Muscle layer of duodenum (tissue), 2 donors: ENCODE data around the gene BMS1.
"Not testable (repeated sequence)": the region's sequence is repeated elsewhere in the genome, so short reads cannot be mapped to it uniquely, and the experiment has no call there.

ENCODE experiments used
- H3K27ac ChIP-seq: one replicate; pipeline ENCODE4 v1.7.0; 2013; ENCODE audit warnings: mild to moderate bottlenecking, low read length
- H3K27me3 ChIP-seq: one replicate; pipeline ENCODE4 v1.7.0; 2013; ENCODE audit warnings: low read depth, mild to moderate bottlenecking, control low read depth, low read length
- H3K36me3 ChIP-seq, 2 donors: one replicate each; pipeline ENCODE4 v1.7.0; 2013; ENCODE audit warnings: low read length in 2 of 2, control low read depth in 1 of 2, mild to moderate bottlenecking in 1 of 2; ENCODE audit not compliant: insufficient read depth in 2 of 2, control insufficient read depth in 1 of 2
- H3K4me1 ChIP-seq, 2 donors: one replicate each; pipeline ENCODE4 v1.7.0; 2013; ENCODE audit warnings: low read length in 2 of 2, mild to moderate bottlenecking in 2 of 2, control low read depth in 1 of 2, moderate library complexity in 1 of 2; ENCODE audit not compliant: insufficient read depth in 2 of 2, control insufficient read depth in 1 of 2
- H3K4me3 ChIP-seq, 2 donors: one replicate each; pipeline ENCODE4 v1.7.0; 2013; ENCODE audit warnings: low read length in 2 of 2, low read depth in 1 of 2, mild to moderate bottlenecking in 1 of 2
- H3K9me3 ChIP-seq, 2 donors: one replicate each; pipeline ENCODE4 v1.7.0; 2013; ENCODE audit warnings: low read length in 2 of 2, control low read depth in 1 of 2, mild to moderate bottlenecking in 1 of 2; ENCODE audit not compliant: control insufficient read depth in 1 of 2
- donor health status: healthy.

The BMS1 gene

GRCh38 chr10:42866115-42866995 is 83.8 kb downstream of the BMS1 start:
- Histone ChIP-seq H3K4me1 (peaks cover 0 to 8% of the 10 kb centered on the region in 2 donors), H3K27ac (no peak overlapping the region), H3K27me3 (peaks cover 8% of the 10 kb centered on the region), H3K9me3 (no peaks in the 10 kb centered on the region), H3K36me3 (no peaks in the 10 kb centered on the region), H3K4me3 (peak overlapping the region in 1 of 2 donors; percentile 57)

- Histone ChIP-seq H3K4me1 (peaks cover 0 to 8% of the 10 kb centered on the region in 2 donors), H3K27me3 (peaks cover 8% of the 10 kb centered on the region), H3K9me3 (no peaks in the 10 kb centered on the region), H3K36me3 (no peaks in the 10 kb centered on the region), H3K4me3 (no peak overlapping the region), H3K27ac (no peak overlapping the region)
Measured at GRCh38 chr10:42867571-42867970, 85.0 kb downstream of the BMS1 start.

GRCh38 chr10:42868530-42868929 is 85.9 kb downstream of the BMS1 start:
- Histone ChIP-seq H3K4me3 (no peak overlapping the region), H3K9me3 (no peaks in the 10 kb centered on the region), H3K36me3 (no peaks in the 10 kb centered on the region), H3K27me3 (peaks cover 8% of the 10 kb centered on the region), H3K4me1 (peaks cover 0 to 8% of the 10 kb centered on the region in 2 donors), H3K27ac (no peak overlapping the region)

- no peak overlapping the region for H3K27ac ChIP-seq
- peaks cover 8% of the 10 kb centered on the region for H3K27me3 ChIP-seq
Measured at GRCh38 chr10:42869977-42870350, 87.4 kb downstream of the BMS1 start.

GRCh38 chr10:42871138-42871641 is 88.6 kb downstream of the BMS1 start:
- not testable (repeated sequence) for H3K36me3 ChIP-seq, H3K27me3 ChIP-seq, H3K27ac ChIP-seq, H3K4me3 ChIP-seq, H3K9me3 ChIP-seq
- H3K4me1 ChIP-seq: peaks cover 0 to 14% of the 10 kb centered on the region in 2 donors

More at GRCh38 chr10:42869977-42870350, 87.4 kb downstream of the BMS1 start:
- H3K4me1 ChIP-seq: peaks cover 0 to 8% of the 10 kb centered on the region in 2 donors
- no peaks in the 10 kb centered on the region for H3K9me3 ChIP-seq
- H3K36me3 ChIP-seq: no peaks in the 10 kb centered on the region
- no peak overlapping the region for H3K4me3 ChIP-seq

- no peaks in the 10 kb centered on the region for H3K36me3 ChIP-seq
- H3K27me3 ChIP-seq: no peaks in the 10 kb centered on the region
- H3K4me3 ChIP-seq: no peak overlapping the region
- no peaks in the 10 kb centered on the region for H3K9me3 ChIP-seq
- no peak overlapping the region for H3K27ac ChIP-seq
- peaks cover 0 to 9% of the 10 kb centered on the region in 2 donors for H3K4me1 ChIP-seq
Measured at GRCh38 chr10:42871823-42872222, 89.2 kb downstream of the BMS1 start.

GRCh38 chr10:42872865-42873435 is 90.4 kb downstream of the BMS1 start:
- no peak overlapping the region for H3K4me3 ChIP-seq
- no peak overlapping the region for H3K27ac ChIP-seq
- peaks cover 0 to 9% of the 10 kb centered on the region in 2 donors for H3K4me1 ChIP-seq
- H3K36me3 ChIP-seq: no peaks in the 10 kb centered on the region
- H3K9me3 ChIP-seq: no peaks in the 10 kb centered on the region
- no peaks in the 10 kb centered on the region for H3K27me3 ChIP-seq

GRCh38 chr10:42874713-42875387 is 92.3 kb downstream of the BMS1 start:
- H3K9me3 ChIP-seq: no peaks in the 10 kb centered on the region
- H3K27me3 ChIP-seq: no peaks in the 10 kb centered on the region
- no peaks in the 10 kb centered on the region for H3K36me3 ChIP-seq
- H3K4me3 ChIP-seq: no peak overlapping the region
- H3K27ac ChIP-seq: no peak overlapping the region
- H3K4me1 ChIP-seq: peaks cover 0 to 9% of the 10 kb centered on the region in 2 donors

GRCh38 chr10:42875388-42875755 is 92.8 kb downstream of the BMS1 start:
- H3K4me3 ChIP-seq: no peak overlapping the region
- H3K36me3 ChIP-seq: no peaks in the 10 kb centered on the region
- H3K27ac ChIP-seq: no peak overlapping the region
- H3K4me1 ChIP-seq: peaks cover 0 to 9% of the 10 kb centered on the region in 2 donors
- no peaks in the 10 kb centered on the region for H3K9me3 ChIP-seq
- H3K27me3 ChIP-seq: no peaks in the 10 kb centered on the region

GRCh38 chr10:42875798-42876341 is 93.3 kb downstream of the BMS1 start:
- peaks cover 0 to 3% of the 10 kb centered on the region in 2 donors for H3K9me3 ChIP-seq
- H3K4me1 ChIP-seq: peaks cover 0 to 9% of the 10 kb centered on the region in 2 donors
- no peak overlapping the region for H3K27ac ChIP-seq
- H3K36me3 ChIP-seq: no peaks in the 10 kb centered on the region
- H3K27me3 ChIP-seq: no peaks in the 10 kb centered on the region
- H3K4me3 ChIP-seq: no peak overlapping the region

- no peaks in the 10 kb centered on the region for H3K27me3 ChIP-seq
Measured at GRCh38 chr10:42876476-42876875, 93.9 kb downstream of the BMS1 start.

More at GRCh38 chr10:42876476-42876875, 93.9 kb downstream of the BMS1 start:
- Histone ChIP-seq H3K9me3 (peaks cover 0 to 6% of the 10 kb centered on the region in 2 donors), H3K36me3 (no peaks in the 10 kb centered on the region), H3K4me1 (peaks cover 0 to 9% of the 10 kb centered on the region in 2 donors), H3K27ac (no peak overlapping the region), H3K4me3 (no peak overlapping the region)
